NCI-H1105 (cell line): Measurements from ENCODE around the gene VPS9D1.
"Not testable (repeated sequence)": the region's sequence is repeated elsewhere in the genome, so short reads cannot be mapped to it uniquely, and the experiment has no call there.

Experiments used
- DNase-seq: peaks from one replicate; lab custom pipeline; 2025; lab: John Stamatoyannopoulos, UW

Gene VPS9D1

DNA sequence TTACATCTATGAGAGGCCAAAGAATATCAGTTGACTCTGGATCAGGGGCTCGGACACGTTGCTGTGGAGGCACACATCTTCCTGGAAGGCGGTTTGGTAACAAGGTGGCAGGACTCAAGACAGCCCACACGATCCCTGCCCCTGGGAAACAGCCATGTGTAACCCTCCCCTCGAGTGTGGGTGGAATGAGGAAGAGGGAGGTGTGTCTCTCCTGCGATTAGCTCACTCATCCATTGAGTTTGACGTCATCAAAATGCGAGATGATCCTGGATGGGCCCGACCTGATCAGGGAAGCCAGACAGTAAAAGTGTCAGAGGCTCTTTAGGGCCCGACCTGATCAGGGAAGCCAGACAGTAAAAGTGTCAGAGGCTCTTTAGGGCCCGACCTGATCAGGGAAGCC lies 56.5 kb downstream of the VPS9D1 start:
- DNase-seq = not testable (repeated sequence)

DNA sequence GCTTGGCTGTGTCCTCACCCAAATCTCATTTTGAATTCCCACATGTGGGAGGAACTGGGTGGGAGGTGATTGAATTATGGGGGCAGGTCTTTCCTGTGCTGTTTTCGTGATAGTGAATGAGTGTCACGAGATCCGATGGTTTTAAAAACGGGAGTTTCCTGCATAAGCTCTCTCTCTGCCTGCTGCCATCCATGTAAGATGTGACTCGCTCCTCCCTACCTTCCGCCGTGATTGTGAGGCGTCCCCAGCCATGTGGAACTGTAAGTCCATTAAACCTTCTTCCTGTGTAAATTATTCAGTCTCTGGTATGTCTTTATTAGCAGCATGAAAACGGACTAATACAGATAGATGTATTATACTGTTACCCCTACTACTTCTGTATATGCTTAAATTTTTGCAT lies 59.5 kb downstream of the VPS9D1 start:
- no peak for DNase-seq

GRCh38 chr16:89660146-89660545 lies 60.6 kb downstream of the VPS9D1 start:
- no peak for DNase-seq

DNA sequence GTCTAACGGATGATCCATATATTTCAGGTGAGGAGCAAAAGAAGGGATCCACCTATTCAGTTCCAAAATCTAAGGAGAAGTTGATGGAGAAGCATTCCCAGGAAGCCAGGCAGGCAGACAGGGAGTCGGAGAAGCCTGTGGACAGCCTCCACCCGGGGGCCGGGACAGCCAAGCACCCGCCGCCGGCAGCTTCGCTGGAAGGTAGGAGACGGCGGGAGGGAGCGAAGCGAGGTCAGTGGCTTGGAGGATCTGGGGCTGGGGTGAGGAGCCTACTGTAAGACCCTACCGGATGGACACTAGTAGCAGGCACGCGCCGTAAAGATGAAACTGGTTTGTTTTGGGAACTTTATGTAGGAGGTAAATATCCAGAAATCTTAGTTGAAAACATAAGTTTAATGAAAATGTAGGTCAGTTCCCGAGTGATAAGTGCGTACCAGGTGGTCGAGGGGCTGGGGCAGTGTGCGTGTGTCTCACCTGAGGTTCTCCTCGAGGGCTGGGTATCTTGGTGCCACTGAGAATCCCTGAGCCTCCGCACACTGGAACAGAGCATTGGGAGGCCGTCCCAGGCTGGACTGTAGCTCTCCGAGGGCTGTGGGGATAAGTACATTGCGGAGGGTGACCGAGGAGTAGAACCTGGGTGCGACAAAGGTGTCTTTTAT lies 62.3 kb downstream of the VPS9D1 start:
- no peak for DNase-seq

DNA sequence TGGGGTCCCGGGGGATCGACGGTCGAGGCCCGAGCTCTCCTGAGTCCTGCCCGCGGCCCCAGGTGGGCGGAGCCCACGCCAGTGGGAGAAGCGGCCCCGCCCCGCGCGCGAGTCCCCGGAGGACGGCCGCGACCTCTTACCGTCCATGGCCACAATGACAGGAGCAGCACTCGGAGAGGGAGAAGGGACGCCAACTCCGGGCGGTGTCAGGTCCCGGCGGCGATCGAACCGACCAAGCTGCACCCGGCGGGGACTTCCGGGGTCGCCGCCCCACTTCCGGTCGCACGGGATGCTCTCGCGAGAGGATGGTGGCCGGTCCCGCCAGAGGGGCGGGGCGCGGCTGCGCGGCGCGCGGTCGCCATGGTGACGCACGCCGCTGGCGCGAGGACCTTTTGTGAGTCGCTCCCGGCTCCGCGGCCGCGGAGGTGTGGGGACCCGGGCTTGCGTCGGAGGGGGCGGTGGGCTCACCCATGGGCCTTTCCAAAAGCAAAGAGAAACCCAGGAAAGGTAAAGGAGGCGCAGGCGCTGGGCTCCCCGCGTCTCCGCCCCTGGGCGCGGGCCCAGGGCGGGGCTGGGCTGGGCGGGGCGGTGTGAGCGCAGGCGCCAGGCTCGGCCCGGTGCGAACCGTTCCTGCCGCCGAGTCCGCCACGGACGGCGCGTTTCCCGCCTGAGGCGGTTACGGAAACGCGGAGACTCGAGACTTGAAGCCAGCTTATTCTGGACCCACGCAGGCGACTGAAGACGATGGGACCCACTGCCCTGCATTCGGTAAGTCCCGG lies 63.1 kb downstream of the VPS9D1 start, which contains the start of the genes CHMP1A and SPATA33:
CHMP1A (minus strand) TSS at position 267 of the 779 bp plus-strand sequence; CDS start at position 147, 120 bp downstream.
SPATA33 (plus strand) TSS at position 395 of the 779 bp plus-strand sequence; CDS start at position 471, 76 bp downstream.
- DNase-seq = peak; percentile 58
